AG04449 (cell line): ENCODE measurements around the gene SCT.

Experiments
- CTCF ChIA-PET: fragments of 350-600 bp; formaldehyde crosslinking; extraction: SDS; loops from one replicate; lab custom pipeline; 2021; ENCODE audit warnings: antibody characterized with exemption; lab: Yijun Ruan, JAX
- POLR2A ChIA-PET: fragments of 400-600, 350-600 bp; formaldehyde crosslinking; extraction: SDS; loops from one replicate; lab custom pipeline; 2020; ENCODE audit warnings: antibody characterized with exemption, inconsistent platforms; lab: Yijun Ruan, JAX
- DNase-seq: peaks from one replicate; pipeline ENCODE4 v3.0.0-alpha.2; 2010; ENCODE audit warnings: low read depth, low spot score
- H3K4me3 ChIP-seq: 2 replicates; pipeline ENCODE4 v1.5.1; 2011; ENCODE audit warnings: low read depth, mild to moderate bottlenecking, control low read depth, low read length
- TF ChIP-seq, protein P1 (sequence below): IDR thresholded peaks from one replicate; pipeline ENCODE4 v1.5.1; 2011; ENCODE audit warnings: mild to moderate bottlenecking, moderate library complexity, low read length, control low read depth, inconsistent platforms; ENCODE audit not compliant: insufficient read depth; ENCODE audit errors: missing control alignments

SCT gene

DNA sequence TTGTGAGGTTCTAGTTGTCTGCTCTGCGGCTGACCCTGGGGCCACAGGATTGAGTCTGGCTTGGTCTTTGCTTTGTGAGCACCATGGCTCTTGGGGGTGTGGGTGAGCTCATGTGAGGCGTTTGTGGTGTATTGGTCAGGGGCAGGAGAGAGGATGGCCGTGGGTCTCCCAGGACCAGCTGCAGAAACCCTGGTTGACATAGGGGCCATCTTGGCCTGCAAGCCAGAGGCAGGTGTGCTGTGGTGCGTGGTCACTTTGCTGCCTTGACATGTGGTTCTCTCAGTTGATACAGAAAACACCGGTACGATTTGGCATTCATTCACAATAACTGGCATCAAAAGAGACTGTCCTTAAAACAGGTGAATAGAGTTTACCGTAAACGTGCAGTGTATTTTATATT lies 39.4 kb downstream of the SCT start:
- ChIA-PET CTCF (no interaction called here), POLR2A (no interaction called here)
- no peak for DNase-seq
- TF ChIP-seq, protein P1, sequence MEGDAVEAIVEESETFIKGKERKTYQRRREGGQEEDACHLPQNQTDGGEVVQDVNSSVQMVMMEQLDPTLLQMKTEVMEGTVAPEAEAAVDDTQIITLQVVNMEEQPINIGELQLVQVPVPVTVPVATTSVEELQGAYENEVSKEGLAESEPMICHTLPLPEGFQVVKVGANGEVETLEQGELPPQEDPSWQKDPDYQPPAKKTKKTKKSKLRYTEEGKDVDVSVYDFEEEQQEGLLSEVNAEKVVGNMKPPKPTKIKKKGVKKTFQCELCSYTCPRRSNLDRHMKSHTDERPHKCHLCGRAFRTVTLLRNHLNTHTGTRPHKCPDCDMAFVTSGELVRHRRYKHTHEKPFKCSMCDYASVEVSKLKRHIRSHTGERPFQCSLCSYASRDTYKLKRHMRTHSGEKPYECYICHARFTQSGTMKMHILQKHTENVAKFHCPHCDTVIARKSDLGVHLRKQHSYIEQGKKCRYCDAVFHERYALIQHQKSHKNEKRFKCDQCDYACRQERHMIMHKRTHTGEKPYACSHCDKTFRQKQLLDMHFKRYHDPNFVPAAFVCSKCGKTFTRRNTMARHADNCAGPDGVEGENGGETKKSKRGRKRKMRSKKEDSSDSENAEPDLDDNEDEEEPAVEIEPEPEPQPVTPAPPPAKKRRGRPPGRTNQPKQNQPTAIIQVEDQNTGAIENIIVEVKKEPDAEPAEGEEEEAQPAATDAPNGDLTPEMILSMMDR: no peak
- H3K4me3 ChIP-seq: no peak overlapping the region

DNA sequence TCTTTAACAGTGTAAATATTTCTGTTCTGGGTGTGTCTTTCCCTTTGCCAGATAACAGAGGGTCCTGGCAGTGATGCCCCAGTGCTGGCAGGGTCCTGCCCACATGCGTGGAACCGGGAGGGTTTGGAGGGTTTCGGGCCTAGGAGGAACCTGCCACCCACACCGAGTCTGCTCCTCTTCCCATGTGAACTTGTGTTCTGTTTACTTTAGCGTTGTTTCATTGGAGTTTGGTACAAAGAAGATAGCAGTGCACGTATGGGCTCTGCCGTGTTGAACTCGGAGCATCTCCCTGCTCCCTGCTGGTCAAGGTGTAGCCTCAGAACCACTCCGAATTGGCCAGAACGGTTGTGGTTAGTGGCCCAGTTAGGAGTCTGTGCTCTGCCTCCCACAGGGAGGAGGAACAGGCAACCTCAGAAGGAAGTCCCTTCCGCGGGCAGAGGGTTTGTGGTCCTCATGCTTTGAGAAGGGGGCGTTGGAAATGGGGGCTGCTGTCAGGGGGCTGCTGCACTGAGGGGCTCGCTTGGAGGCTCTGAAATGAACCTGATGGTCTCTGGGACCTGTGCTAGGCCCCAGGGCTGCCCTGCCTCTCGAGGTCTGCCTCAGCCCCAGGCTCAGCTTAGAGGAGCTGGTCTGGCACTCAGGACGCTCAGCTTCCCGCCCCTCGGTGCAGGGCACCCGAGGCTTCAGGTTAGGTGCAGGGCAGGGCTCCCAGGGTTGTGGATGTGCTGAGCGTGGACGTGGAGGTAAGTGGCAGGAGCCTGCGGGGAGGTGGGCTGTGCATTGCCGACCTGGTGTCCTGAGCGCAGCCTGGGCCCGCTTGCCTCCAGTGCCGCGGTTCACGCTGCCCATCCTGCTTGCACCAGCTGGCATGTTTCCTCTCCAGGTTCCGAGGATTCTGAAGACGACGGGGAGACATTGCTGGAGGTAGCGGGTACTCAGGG lies 40.3 kb downstream of the SCT start:
- TF ChIP-seq, protein P1: no peak
- CTCF ChIA-PET: no interaction called here
- H3K4me3 ChIP-seq: no peak overlapping the region
- POLR2A ChIA-PET: no interaction called here
- no peak for DNase-seq

DNA sequence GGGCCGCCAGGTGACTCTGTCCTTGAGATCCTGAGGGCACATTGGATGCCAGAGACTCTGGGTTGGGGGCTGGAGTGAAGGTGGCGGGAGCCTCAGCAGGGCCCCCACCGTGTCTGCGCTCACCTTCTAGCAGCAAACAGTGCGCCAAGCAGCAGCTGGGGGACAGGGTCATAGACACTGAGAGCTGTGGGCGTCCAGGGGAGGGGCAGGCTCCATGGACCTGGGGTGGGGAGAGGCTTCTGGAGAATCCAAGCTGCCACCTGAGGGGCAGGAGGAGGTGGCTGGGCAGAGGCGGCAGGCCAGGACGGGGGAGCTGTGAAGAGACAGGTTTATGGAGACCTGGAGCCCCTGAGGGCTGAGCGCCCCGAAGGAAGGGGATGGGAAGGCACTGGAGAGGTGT lies 42.7 kb downstream of the SCT start:
- TF ChIP-seq, protein P1: no peak
- POLR2A ChIA-PET: no interaction called here
- CTCF ChIA-PET: no interaction called here
- no peak for DNase-seq
- H3K4me3 ChIP-seq: no peak overlapping the region

DNA sequence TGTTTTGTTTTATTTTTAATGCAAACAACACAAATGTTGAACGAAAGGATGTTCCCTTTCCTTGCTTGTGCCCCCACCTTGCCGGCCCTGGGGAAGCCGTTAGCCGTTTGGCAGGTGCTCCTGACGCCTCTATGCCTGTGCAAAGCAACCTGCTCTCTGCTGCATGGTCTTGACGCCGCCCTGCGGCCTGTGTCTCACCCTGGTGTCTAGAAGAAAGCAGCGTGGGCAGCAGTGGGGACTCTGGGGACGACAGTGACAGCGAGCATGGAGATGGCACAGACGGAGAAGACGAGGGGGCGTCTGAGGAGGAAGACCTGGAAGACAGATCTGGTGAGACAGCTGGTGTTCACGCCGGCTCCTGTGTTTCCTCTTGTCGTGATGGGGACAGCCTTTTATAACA lies 45.2 kb downstream of the SCT start:
- no peak overlapping the region for H3K4me3 ChIP-seq
- no peak for DNase-seq
- CTCF ChIA-PET: no interaction called here
- POLR2A ChIA-PET: no interaction called here
- TF ChIP-seq, protein P1: no peak

DNA sequence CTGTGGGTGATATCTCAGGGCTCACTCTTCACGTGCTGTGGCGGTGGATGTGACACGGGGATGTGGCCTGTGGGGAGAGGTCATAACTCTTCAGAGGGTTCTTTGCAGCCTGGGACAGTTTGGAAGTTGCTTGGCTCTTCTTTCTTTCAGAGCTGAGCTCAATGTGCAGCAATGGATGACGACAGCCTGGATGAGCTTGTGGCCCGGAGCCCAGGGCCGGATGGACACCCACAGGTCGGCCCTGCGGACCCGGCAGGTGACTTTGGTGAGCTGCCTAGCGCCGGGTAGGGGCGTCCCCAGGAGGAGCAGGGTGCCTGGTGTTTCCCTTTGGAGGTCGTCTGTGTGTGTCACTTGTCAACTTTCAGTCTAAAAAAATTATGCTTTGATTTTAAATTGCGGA lies 45.6 kb downstream of the SCT start:
- POLR2A ChIA-PET: no interaction called here
- DNase-seq: no peak
- CTCF ChIA-PET: no interaction called here
- no peak overlapping the region for H3K4me3 ChIP-seq
- TF ChIP-seq, protein P1: no peak

DNA sequence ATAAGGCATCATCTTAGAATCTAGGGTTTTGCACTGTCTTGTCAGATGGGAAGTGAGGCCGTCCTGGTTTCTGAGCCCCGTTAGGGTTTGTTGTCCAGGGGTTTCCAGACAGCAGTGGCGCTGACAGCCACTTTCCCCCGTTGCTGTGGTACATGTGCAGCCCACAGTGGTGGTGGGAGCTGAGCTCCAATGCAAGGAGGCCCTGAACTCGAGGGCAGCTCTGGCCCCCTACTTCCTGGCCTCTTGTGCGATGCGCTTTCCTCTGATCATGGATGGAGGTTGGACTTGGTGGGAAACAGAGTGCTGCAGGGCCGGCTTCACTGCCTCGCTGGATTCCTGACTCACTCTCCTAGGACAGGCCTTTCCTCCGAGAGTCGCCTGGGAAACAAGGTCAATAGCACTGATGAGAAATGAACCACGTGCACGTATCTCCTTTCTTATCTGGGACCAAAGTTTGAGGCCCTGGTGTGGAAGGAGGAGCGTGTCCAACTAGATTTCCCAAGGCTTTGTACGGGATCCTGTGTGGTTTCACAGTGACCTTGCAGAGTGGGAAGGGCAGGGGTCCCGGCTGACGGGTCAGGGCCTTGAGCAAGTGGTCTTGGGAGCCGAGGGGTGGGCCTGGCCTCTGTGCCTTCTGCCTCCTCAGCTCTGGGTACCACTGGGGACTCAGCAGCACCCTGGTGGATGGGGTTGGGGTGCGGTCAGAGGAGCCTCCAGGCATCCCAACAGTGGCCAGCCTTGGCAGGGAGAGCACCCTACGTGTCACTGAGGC lies 47.0 kb downstream of the SCT start:
- H3K4me3 ChIP-seq: no peak overlapping the region
- ChIA-PET CTCF (no interaction called here), POLR2A (interaction anchor here (0.7 kb wide), 3 partner anchors 22 to 151 kb away, joined by 3 to 4 read pairs (median 3); no protein-coding TSS in a partner anchor)
- no peak for DNase-seq
- TF ChIP-seq, protein P1: no peak
